Prostate gland (tissue), 2 donors: ENCODE data around the gene CHN1. TPM values are rescaled to one million over a fixed set of nuclear protein-coding genes. Genes with fewer than 3 reads are reported as not detected.

Experiments
- DNase-seq: peaks from one replicate; pipeline ENCODE4 v3.0.0-alpha.2; 2019; ENCODE audit warnings: low spot score
- H3K27ac ChIP-seq, 2 donors: fragments of 200-600 bp; sonication (generic); 2 replicates each; pipeline ENCODE4 v1.5.1; 2017 to 2019
- H3K27me3 ChIP-seq: fragments of 200-600 bp; sonication (generic); replicated peaks from 2 replicates; pipeline ENCODE4 v1.5.1; 2019; ENCODE audit not compliant: insufficient read depth
- H3K36me3 ChIP-seq, 2 donors: fragments of 200-600 bp; sonication (generic); 1 replicate in 1 of 2; 2 replicates in 1 of 2; pipeline versions ENCODE4 v1.5.1 to v1.8.1; 2017 to 2019
- H3K4me1 ChIP-seq: fragments of 200-600 bp; sonication (generic); replicated peaks from 2 replicates; pipeline ENCODE4 v1.5.1; 2019
- H3K4me3 ChIP-seq, 2 donors: fragments of 200-600 bp; sonication (generic); 2 replicates each; pipeline ENCODE4 v1.5.1; 2017 to 2019
- H3K9me3 ChIP-seq: fragments of 200-600 bp; sonication (generic); 2 replicates; pipeline ENCODE4 v1.5.1; 2017
- CTCF ChIP-seq, 4 experiments: fragments of 200-600 bp in 2 of 4; fragments of 450-650 bp in 2 of 4; sonication (generic) in 2 of 4; IDR thresholded peaks; 1 replicate in 3 of 4; 2 replicates in 1 of 4; pipeline ENCODE4 v1.5.1; 2016 to 2019; ENCODE audit warnings: antibody characterized with exemption in 4 of 4, mild to moderate bottlenecking in 2 of 4, moderate library complexity in 2 of 4
- POLR2A ChIP-seq: fragments of 450-650 bp; IDR thresholded peaks from one replicate; pipeline ENCODE4 v1.6.1; 2016; ENCODE audit warnings: antibody characterized with exemption, mild to moderate bottlenecking
- POLR2AphosphoS5 ChIP-seq: sonication (generic); formaldehyde crosslinking; IDR thresholded peaks from one replicate; pipeline ENCODE4 v1.6.1; 2017; ENCODE audit warnings: antibody characterized with exemption
- WGBS: methylation state at CpG from one replicate; pipeline ENCODE4 v1.1.5; 2018; 5-methylcytosine and 5-hydroxymethylcytosine counted together
- intact Hi-C: fragments of 100-400 bp; cut with DNase I; formaldehyde crosslinking; loops from one replicate; pipeline ENCODE4 v1.14.2; 2022
- total RNA-seq, 2 donors: library from RNA; depleted of rRNA; stranded (reverse); fragments of >200 nt; gene quantifications; one replicate each; pipeline ENCODE4 v1.1.0, GENCODE V29; 2016

The CHN1 gene
- total RNA-seq, 2 donors from 2014 or later, result 7.8 to 20.1 TPM

DNA sequence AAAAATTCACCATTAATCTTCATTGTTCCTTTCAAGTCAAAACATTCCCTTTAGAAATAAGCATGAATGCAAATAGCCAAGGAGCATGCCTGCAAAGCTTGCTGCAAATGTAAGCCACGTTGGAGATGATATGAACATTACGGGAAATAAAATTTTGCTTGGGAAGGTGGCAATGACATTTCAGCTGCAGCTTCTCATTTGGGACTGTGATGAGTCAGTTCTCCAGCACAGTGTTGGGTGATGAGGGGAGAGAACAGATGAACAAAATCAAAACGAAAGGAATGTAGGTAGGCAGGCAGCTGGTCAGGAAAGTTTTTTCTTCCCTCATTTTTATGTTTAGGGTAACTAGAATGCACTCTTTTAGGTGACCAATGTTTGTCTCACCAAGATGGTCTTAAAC, 175.6 kb downstream of the CHN1 start:
- Histone ChIP-seq H3K9me3 (no peaks in the 10 kb centered on the region), H3K4me3 (no peak overlapping the region), H3K36me3 (no peaks in the 10 kb centered on the region), H3K27ac (no peak overlapping the region), H3K27me3 (no peaks in the 10 kb centered on the region), H3K4me1 (peaks cover 3% of the 10 kb centered on the region)
- whole genome bisulfite sequencing, result 59% methylated on average over 3 of the region's 3 CpGs
- DNase-seq, result no peak
- TF ChIP-seq POLR2AphosphoS5 (no peak), CTCF (IDR thresholded peaks at IDR 0.05) (no peak), POLR2A (no peak)
- intact Hi-C loops, result no loop called here

- intact Hi-C loops, result no loop called here
- DNase-seq, result no peak
- 48% methylated on average over 9 of the region's 9 CpGs for whole genome bisulfite sequencing
These were observed 177.5 kb downstream of the CHN1 start for GRCh38 chr2:174827371-174828369.

DNA sequence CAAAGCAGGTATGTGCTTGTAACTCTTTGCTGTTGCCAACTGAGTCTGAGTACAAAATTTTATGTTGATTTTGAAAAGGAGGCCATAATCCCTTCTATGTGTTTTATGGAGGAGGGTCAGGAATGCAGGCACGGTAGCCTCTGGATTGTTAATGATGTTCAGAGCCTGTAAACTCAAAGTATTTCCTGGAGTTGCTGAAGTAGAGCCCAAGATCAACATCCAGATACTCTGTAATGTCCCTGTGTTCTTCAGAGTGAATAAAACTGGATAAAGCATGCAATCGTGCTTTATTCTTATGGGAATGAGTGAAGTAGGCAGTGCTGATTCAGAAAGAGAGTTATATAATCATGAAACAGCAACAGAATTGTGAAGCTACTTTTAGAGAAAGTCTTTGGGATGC, 179.1 kb downstream of the CHN1 start:
- TF ChIP-seq CTCF (IDR thresholded peaks at IDR 0.05), result no peak
- TF ChIP-seq POLR2AphosphoS5, result peak; percentile 70
- H3K4me1 ChIP-seq, result peaks cover 3% of the 10 kb centered on the region
- no peak for DNase-seq
- no peaks in the 10 kb centered on the region for H3K36me3 ChIP-seq
- intact Hi-C loops, result no loop called here
- H3K27me3 ChIP-seq, result no peaks in the 10 kb centered on the region
- H3K9me3 ChIP-seq, result no peaks in the 10 kb centered on the region
- WGBS, result 13% methylated on average over 2 of the region's 2 CpGs
- no peak overlapping the region for H3K27ac ChIP-seq
- H3K4me3 ChIP-seq, result no peak overlapping the region

More at GRCh38 chr2:174827371-174828369, 177.5 kb downstream of the CHN1 start:
- H3K27me3 ChIP-seq, result no peaks in the 10 kb centered on the region
- TF ChIP-seq CTCF (IDR thresholded peaks at IDR 0.05) (no peak), POLR2AphosphoS5 (no peak), POLR2A (no peak)
- peak overlapping the region in 1 of 2 donors; percentile 27 for H3K27ac ChIP-seq
- no peak overlapping the region for H3K4me3 ChIP-seq
- H3K9me3 ChIP-seq, result no peaks in the 10 kb centered on the region
- H3K36me3 ChIP-seq, result no peaks in the 10 kb centered on the region
- H3K4me1 ChIP-seq, result peaks cover 3% of the 10 kb centered on the region

DNA sequence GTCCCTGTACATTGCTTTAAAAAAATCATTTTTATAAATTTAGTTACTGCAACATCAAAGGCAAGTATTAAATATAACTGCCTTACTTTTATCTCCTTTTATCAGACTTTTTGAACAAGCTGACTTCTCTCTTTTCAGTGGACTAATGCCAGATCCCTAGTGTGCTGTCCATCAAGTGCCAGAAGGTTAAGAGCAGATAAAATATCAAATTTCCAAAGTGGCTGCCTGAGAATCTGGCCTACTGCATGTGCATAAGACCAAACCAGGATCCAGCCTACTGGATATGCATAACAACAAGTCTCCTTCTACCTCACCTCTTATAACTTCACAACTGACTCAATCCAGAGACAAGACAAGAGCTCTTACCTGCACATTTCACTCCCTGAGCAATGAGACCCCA, 181.1 kb downstream of the CHN1 start:
- Histone ChIP-seq H3K36me3 (no peaks in the 10 kb centered on the region), H3K4me1 (peaks cover 3% of the 10 kb centered on the region), H3K4me3 (no peak overlapping the region), H3K9me3 (no peaks in the 10 kb centered on the region), H3K27me3 (no peaks in the 10 kb centered on the region), H3K27ac (no peak overlapping the region)
- TF ChIP-seq POLR2A (no peak), POLR2AphosphoS5 (no peak), CTCF (IDR thresholded peaks at IDR 0.05) (no peak)
- intact Hi-C loops, result no loop called here
- DNase-seq, result no peak

DNA sequence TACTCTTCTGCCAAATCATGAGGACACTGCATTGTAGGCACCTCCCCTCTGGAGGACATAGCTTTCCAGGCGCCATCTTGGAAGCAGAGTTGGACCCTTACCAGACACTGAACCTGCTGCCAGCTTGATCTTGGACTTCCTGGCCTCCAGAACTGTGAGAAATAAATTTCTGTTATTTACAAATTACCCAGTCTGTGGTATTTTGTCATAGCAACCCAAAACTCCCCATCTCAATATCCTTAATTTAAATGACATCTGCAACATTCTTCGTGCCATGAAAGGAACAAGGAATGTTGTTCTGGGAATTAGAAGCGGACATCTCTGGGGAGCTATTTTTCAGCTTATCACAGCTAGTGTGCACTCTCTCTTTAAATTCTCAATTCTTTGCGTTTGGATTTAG, 183.6 kb downstream of the CHN1 start:
- 97% methylated on average over 4 of the region's 4 CpGs for WGBS
- DNase-seq, result no peak
- H3K36me3 ChIP-seq, result no peaks in the 10 kb centered on the region
- H3K27ac ChIP-seq, result no peak overlapping the region
- H3K9me3 ChIP-seq, result no peaks in the 10 kb centered on the region
- H3K27me3 ChIP-seq, result no peaks in the 10 kb centered on the region
- intact Hi-C loops, result no loop called here
- no peak for TF ChIP-seq CTCF (IDR thresholded peaks at IDR 0.05)
- no peak for TF ChIP-seq POLR2AphosphoS5
- no peak for TF ChIP-seq POLR2A
- no peak overlapping the region for H3K4me3 ChIP-seq
- H3K4me1 ChIP-seq, result peaks cover 3% of the 10 kb centered on the region
